Measurements from ENCODE around the gene CFAP100. TPM values are rescaled to one million over a fixed set of nuclear protein-coding genes. Genes with fewer than 3 reads are reported as not detected.

CFAP100 gene
- total and polyA plus RNA-seq, 10 of the 15 experiments (the other 5 are each of a cell fraction or from before 2014, with no cell fraction given): 0.04 to 0.27 TPM; not detected in 8

GRCh38 chr3:126439346-126439967, 44.7 kb downstream of the CFAP100 start (continued):
- TF ChIP-seq ZNF207 (IDR thresholded peaks at IDR 0.05; ENCODE audit: borderline replicate concordance) (no peak), BCL3 (IDR thresholded peaks at IDR 0.05; ENCODE audit: borderline replicate concordance, insufficient read depth, low read depth, low read length, poor library complexity, severe bottlenecking) (no peak), ZNF217 (IDR thresholded peaks at IDR 0.05) (no peak), FOXK2 (IDR thresholded peaks at IDR 0.05) (no peak)
- TF ChIP-seq, protein P1, sequence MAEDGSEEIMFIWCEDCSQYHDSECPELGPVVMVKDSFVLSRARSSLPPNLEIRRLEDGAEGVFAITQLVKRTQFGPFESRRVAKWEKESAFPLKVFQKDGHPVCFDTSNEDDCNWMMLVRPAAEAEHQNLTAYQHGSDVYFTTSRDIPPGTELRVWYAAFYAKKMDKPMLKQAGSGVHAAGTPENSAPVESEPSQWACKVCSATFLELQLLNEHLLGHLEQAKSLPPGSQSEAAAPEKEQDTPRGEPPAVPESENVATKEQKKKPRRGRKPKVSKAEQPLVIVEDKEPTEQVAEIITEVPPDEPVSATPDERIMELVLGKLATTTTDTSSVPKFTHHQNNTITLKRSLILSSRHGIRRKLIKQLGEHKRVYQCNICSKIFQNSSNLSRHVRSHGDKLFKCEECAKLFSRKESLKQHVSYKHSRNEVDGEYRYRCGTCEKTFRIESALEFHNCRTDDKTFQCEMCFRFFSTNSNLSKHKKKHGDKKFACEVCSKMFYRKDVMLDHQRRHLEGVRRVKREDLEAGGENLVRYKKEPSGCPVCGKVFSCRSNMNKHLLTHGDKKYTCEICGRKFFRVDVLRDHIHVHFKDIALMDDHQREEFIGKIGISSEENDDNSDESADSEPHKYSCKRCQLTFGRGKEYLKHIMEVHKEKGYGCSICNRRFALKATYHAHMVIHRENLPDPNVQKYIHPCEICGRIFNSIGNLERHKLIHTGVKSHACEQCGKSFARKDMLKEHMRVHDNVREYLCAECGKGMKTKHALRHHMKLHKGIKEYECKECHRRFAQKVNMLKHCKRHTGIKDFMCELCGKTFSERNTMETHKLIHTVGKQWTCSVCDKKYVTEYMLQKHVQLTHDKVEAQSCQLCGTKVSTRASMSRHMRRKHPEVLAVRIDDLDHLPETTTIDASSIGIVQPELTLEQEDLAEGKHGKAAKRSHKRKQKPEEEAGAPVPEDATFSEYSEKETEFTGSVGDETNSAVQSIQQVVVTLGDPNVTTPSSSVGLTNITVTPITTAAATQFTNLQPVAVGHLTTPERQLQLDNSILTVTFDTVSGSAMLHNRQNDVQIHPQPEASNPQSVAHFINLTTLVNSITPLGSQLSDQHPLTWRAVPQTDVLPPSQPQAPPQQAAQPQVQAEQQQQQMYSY (CRISPR knock-in tag; IDR thresholded peaks at IDR 0.05): no peak

All from GM12878 (cell line).